ENCODE results near the gene FBXO45. TPM values are rescaled to one million over a fixed set of nuclear protein-coding genes. Genes with fewer than 3 reads are reported as not detected.

Gene FBXO45
- total and polyA plus RNA-seq, 2 experiments from 2014 or later = 2.1 to 10.7 TPM

GRCh38 chr3:196531418-196531817 lies 37.0 kb upstream of the FBXO45 start:
- H3K36me3 ChIP-seq (ENCODE audit: low read depth) = no peaks in the 10 kb centered on the region
- no peak overlapping the region for H3K27ac ChIP-seq
- no peak overlapping the region for H2AFZ ChIP-seq
- no peaks in the 10 kb centered on the region for H3K27me3 ChIP-seq (replicated peaks; ENCODE audit: insufficient read depth)
- no peaks in the 10 kb centered on the region for H3K9me3 ChIP-seq (ENCODE audit: low read depth)
- no peaks in the 10 kb centered on the region for H3K79me2 ChIP-seq (ENCODE audit: insufficient read depth)
- no peaks in the 10 kb centered on the region for H3K9me2 ChIP-seq (ENCODE audit: insufficient read depth)
- H3K9ac ChIP-seq = no peak overlapping the region
- WGBS, 2 experiments (ENCODE audit: low coverage in 1 of 2, low lambda C conversion rate in 2 of 2, missing lambda C conversion rate in 2 of 2) = 87 to 89% methylated on average over 4 of the region's 4 CpGs
- H3K4me3 ChIP-seq = no peak overlapping the region
- peaks cover 10% of the 10 kb centered on the region for H3K4me1 ChIP-seq (ENCODE audit: insufficient read depth)
- H3F3A ChIP-seq (ENCODE audit: insufficient read depth) = peaks cover 9% of the 10 kb centered on the region
- no peak overlapping the region for H3K4me2 ChIP-seq (ENCODE audit: unreplicated experiment)
- in situ Hi-C loops (cut with MboI) = no loop called here
- DNase-seq = no peak
- H4K20me1 ChIP-seq (ENCODE audit: insufficient read depth) = no peaks in the 10 kb centered on the region
- TF ChIP-seq EZH2phosphoT487 (IDR thresholded peaks at IDR 0.05; ENCODE audit: insufficient read depth, low read depth) = no peak
- no peak for TF ChIP-seq EZH2 (IDR thresholded peaks at IDR 0.05; ENCODE audit: insufficient read depth, poor library complexity, severe bottlenecking)

- Histone ChIP-seq H3K4me2 (ENCODE audit: unreplicated experiment) (no peak overlapping the region), H3K4me3 (no peak overlapping the region), H4K20me1 (ENCODE audit: insufficient read depth) (no peaks in the 10 kb centered on the region), H3K9me2 (ENCODE audit: insufficient read depth) (no peaks in the 10 kb centered on the region), H3K27me3 (replicated peaks; ENCODE audit: insufficient read depth) (no peaks in the 10 kb centered on the region), H3K27ac (no peak overlapping the region), H3K4me1 (ENCODE audit: insufficient read depth) (no peaks in the 10 kb centered on the region), H3K9ac (no peak overlapping the region), H3F3A (ENCODE audit: insufficient read depth) (no peaks in the 10 kb centered on the region; the same call in 1 of the 2 replicates), H3K36me3 (ENCODE audit: low read depth) (no peaks in the 10 kb centered on the region), H3K79me2 (ENCODE audit: insufficient read depth) (no peaks in the 10 kb centered on the region), H2AFZ (peak overlapping the region; percentile 43), H3K9me3 (ENCODE audit: low read depth) (no peaks in the 10 kb centered on the region)
- DNase-seq = no peak
- TF ChIP-seq EZH2 (IDR thresholded peaks at IDR 0.05; ENCODE audit: insufficient read depth, poor library complexity, severe bottlenecking) (no peak), EZH2phosphoT487 (IDR thresholded peaks at IDR 0.05; ENCODE audit: insufficient read depth, low read depth) (no peak)
- 15 to 16% methylated on average over 14 of the region's 14 CpGs for WGBS, 2 experiments (ENCODE audit: low coverage in 1 of 2, low lambda C conversion rate in 2 of 2, missing lambda C conversion rate in 2 of 2)
- in situ Hi-C loops (cut with MboI) = no loop called here
These were observed 35.2 kb upstream of the FBXO45 start for GRCh38 chr3:196533260-196533681.

- Histone ChIP-seq H3K4me3 (no peak overlapping the region), H3K79me2 (ENCODE audit: insufficient read depth) (no peaks in the 10 kb centered on the region), H3K4me2 (ENCODE audit: unreplicated experiment) (no peak overlapping the region), H3K27ac (no peak overlapping the region), H3K27me3 (replicated peaks; ENCODE audit: insufficient read depth) (no peaks in the 10 kb centered on the region), H3K9me3 (ENCODE audit: low read depth) (no peaks in the 10 kb centered on the region), H3K4me1 (ENCODE audit: insufficient read depth) (no peaks in the 10 kb centered on the region), H3K9me2 (ENCODE audit: insufficient read depth) (no peaks in the 10 kb centered on the region), H4K20me1 (ENCODE audit: insufficient read depth) (no peaks in the 10 kb centered on the region), H3K9ac (no peak overlapping the region), H3F3A (ENCODE audit: insufficient read depth) (no peaks in the 10 kb centered on the region), H2AFZ (no peak overlapping the region), H3K36me3 (ENCODE audit: low read depth) (no peaks in the 10 kb centered on the region)
- in situ Hi-C loops (cut with MboI) = no loop called here
- WGBS, 2 experiments (ENCODE audit: low coverage in 1 of 2, low lambda C conversion rate in 2 of 2, missing lambda C conversion rate in 2 of 2) = 22 to 24% methylated on average over 14 to 18 of the region's 18 CpGs
- peak; percentile 55 for DNase-seq
- no peak for TF ChIP-seq EZH2 (IDR thresholded peaks at IDR 0.05; ENCODE audit: insufficient read depth, poor library complexity, severe bottlenecking)
- TF ChIP-seq EZH2phosphoT487 (IDR thresholded peaks at IDR 0.05; ENCODE audit: insufficient read depth, low read depth) = no peak
These were observed 31.0 kb upstream of the FBXO45 start for GRCh38 chr3:196537319-196537984.

GRCh38 chr3:196541684-196542445 lies 26.6 kb upstream of the FBXO45 start:
- in situ Hi-C loops (cut with MboI) = no loop called here
- no peak overlapping the region for H3K27ac ChIP-seq
- H3K9ac ChIP-seq = no peak overlapping the region
- H3K79me2 ChIP-seq (ENCODE audit: insufficient read depth) = no peaks in the 10 kb centered on the region
- no peak for DNase-seq
- no peaks in the 10 kb centered on the region for H4K20me1 ChIP-seq (ENCODE audit: insufficient read depth)
- no peaks in the 10 kb centered on the region for H3K4me1 ChIP-seq (ENCODE audit: insufficient read depth)
- no peaks in the 10 kb centered on the region for H3F3A ChIP-seq (ENCODE audit: insufficient read depth)
- TF ChIP-seq EZH2phosphoT487 (IDR thresholded peaks at IDR 0.05; ENCODE audit: insufficient read depth, low read depth) (no peak), EZH2 (IDR thresholded peaks at IDR 0.05; ENCODE audit: insufficient read depth, poor library complexity, severe bottlenecking) (no peak)
- 44 to 56% methylated on average over 6 of the region's 6 CpGs for WGBS, 2 experiments (ENCODE audit: low coverage in 1 of 2, low lambda C conversion rate in 2 of 2, missing lambda C conversion rate in 2 of 2)
- H3K9me2 ChIP-seq (ENCODE audit: insufficient read depth) = no peaks in the 10 kb centered on the region
- H3K4me3 ChIP-seq = no peak overlapping the region
- H3K36me3 ChIP-seq (ENCODE audit: low read depth) = no peaks in the 10 kb centered on the region
- H3K4me2 ChIP-seq (ENCODE audit: unreplicated experiment) = no peak overlapping the region
- H3K9me3 ChIP-seq (ENCODE audit: low read depth) = no peaks in the 10 kb centered on the region
- H2AFZ ChIP-seq = no peak overlapping the region
- no peaks in the 10 kb centered on the region for H3K27me3 ChIP-seq (replicated peaks; ENCODE audit: insufficient read depth)

All from GM23248 (cell line).